K562 (cell line): ENCODE measurements around the gene APLF. TPM values are rescaled to one million over a fixed set of nuclear protein-coding genes. Genes with fewer than 3 reads are reported as not detected.

ENCODE experiments used
- ATAC-seq: fragments of 200-7000 bp; cut with Tn5 transposase; 3 replicates; pipeline ENCODE4 v1.9.1; 2020; ENCODE audit warnings: moderate library complexity
- BruUV-seq: library from RNA; stranded (reverse); fragments of 400-500 nt; replicated peaks from 2 replicates; lab custom pipeline; 2021; lab: Mats Ljungman, UMichigan
- CTCF ChIA-PET: fragments of 300-600 bp; formaldehyde crosslinking; extraction: SDS; loops from one replicate; lab custom pipeline; 2021; ENCODE audit warnings: low intra/inter-chr PET ratio; lab: Yijun Ruan, JAX
- POLR2A ChIA-PET: fragments of 300-600, 350-650 bp; sonication (Branson Sonifier 250); formaldehyde crosslinking; extraction: SDS; loops from one replicate; lab custom pipeline; 2021; ENCODE audit warnings: antibody characterized with exemption, inconsistent platforms; lab: Yijun Ruan, JAX
- DNase-seq, 4 experiments: peaks; one replicate each; pipeline versions ENCODE4 v3.0.0 to v3.0.0-alpha.2; 2011 to 2018; ENCODE audit warnings: low spot score in 3 of 4, mixed read lengths in 3 of 4; ENCODE audit errors: extremely low read depth in 1 of 4
- FAIRE-seq: peaks from 2 replicates; lab custom pipeline; 2011; peaks lifted over from hg19 to GRCh38; lab: Jason Lieb, UNC
- H2AFZ ChIP-seq: 2 replicates; pipeline ENCODE4 v1.6.0; 2011; ENCODE audit warnings: low read depth, low read length, control low read depth, inconsistent platforms
- H3K27ac ChIP-seq: fragments of 200-600 bp; 3 replicates; pipeline ENCODE4 v1.8.0; 2011; ENCODE audit warnings: low read depth, mild to moderate bottlenecking, control low read depth, inconsistent platforms, low read length, moderate library complexity, mixed read lengths; ENCODE audit errors: extremely low read depth
- H3K27me3 ChIP-seq, 2 experiments: fragments of 300-600 bp in 1 of 2; 2 replicates in 1 of 2; 3 replicates in 1 of 2; pipeline versions ENCODE4 v1.6.0 to v1.8.0; 2011; ENCODE audit warnings: inconsistent platforms in 2 of 2, low read length in 2 of 2, mild to moderate bottlenecking in 1 of 2, mixed read lengths in 1 of 2, moderate library complexity in 1 of 2; ENCODE audit not compliant: control insufficient read depth in 2 of 2, insufficient read depth in 2 of 2
- H3K36me3 ChIP-seq: fragments of 300-600 bp; 3 replicates; pipeline ENCODE4 v1.8.0; 2011; ENCODE audit warnings: mild to moderate bottlenecking, low read length, inconsistent platforms; ENCODE audit not compliant: control insufficient read depth, insufficient read depth
- H3K4me1 ChIP-seq, 2 experiments: fragments of 200-600 bp in 1 of 2; replicated peaks in 1 of 2; 2 replicates in 1 of 2; 3 replicates in 1 of 2; pipeline versions ENCODE4 v1.5.1 to v1.8.0; 2011; ENCODE audit warnings: inconsistent platforms in 2 of 2, low read length in 2 of 2, mild to moderate bottlenecking in 1 of 2, mixed read lengths in 1 of 2, moderate library complexity in 1 of 2; ENCODE audit not compliant: control insufficient read depth in 2 of 2, insufficient read depth in 2 of 2
- H3K4me2 ChIP-seq: 2 replicates; pipeline ENCODE4 v1.6.1; 2011; ENCODE audit warnings: low read length, control low read depth, inconsistent platforms, mixed read lengths; ENCODE audit not compliant: insufficient read depth
- H3K4me3 ChIP-seq: fragments of 200-600 bp; sonication (generic), shearing (Covaris generic); 2 replicates; pipeline ENCODE4 v1.5.1; 2016; ENCODE audit warnings: control low read depth, inconsistent platforms
- H3K79me2 ChIP-seq: fragments of 200-600 bp; 3 replicates; pipeline ENCODE4 v1.8.0; 2011; ENCODE audit warnings: low read length, inconsistent platforms; ENCODE audit not compliant: control insufficient read depth, insufficient read depth
- H3K9ac ChIP-seq, 2 experiments: 2 replicates each; pipeline versions ENCODE4 v1.6.0 to v1.6.1; 2011; ENCODE audit warnings: low read depth in 2 of 2, low read length in 2 of 2, control low read depth in 1 of 2, inconsistent platforms in 1 of 2, mild to moderate bottlenecking in 1 of 2, mixed read lengths in 1 of 2; ENCODE audit not compliant: insufficient read depth in 1 of 2
- H3K9me1 ChIP-seq: one replicate; pipeline ENCODE4 v1.6.0; 2011; ENCODE audit warnings: inconsistent platforms, mild to moderate bottlenecking, low read length, moderate library complexity; ENCODE audit not compliant: control insufficient read depth, insufficient read depth
- H3K9me3 ChIP-seq: replicated peaks from 2 replicates; pipeline ENCODE4 v1.5.1; 2011; ENCODE audit warnings: low read depth, low read length, inconsistent platforms; ENCODE audit not compliant: control insufficient read depth, insufficient read depth
- H4K20me1 ChIP-seq: replicated peaks from 2 replicates; pipeline ENCODE4 v1.6.1; 2011; ENCODE audit warnings: low read length, inconsistent platforms, mixed read lengths; ENCODE audit not compliant: control insufficient read depth, insufficient read depth
- C11orf30 ChIP-seq: fragments of 450-650 bp; IDR thresholded peaks from 2 replicates; pipeline ENCODE4 v1.6.1; 2016; ENCODE audit warnings: low read depth, mild to moderate bottlenecking
- CEBPB ChIP-seq: fragments of 450-650 bp; IDR thresholded peaks from 2 replicates; pipeline ENCODE4 v1.6.1; 2016; ENCODE audit warnings: missing genetic modification characterization, missing compliant biosample characterization
- CEBPG ChIP-seq, 3 experiments: fragments of 200-800 bp in 1 of 3; sonication (Bioruptor generic) in 1 of 3; sonication (generic) in 1 of 3; formaldehyde crosslinking in 1 of 3; IDR thresholded peaks in 2 of 3; conservative IDR thresholded peaks in 1 of 3; 2 replicates each; pipeline versions ENCODE4 v1.6.1 to v1.8.0; 2016 to 2022; ENCODE audit warnings: missing compliant biosample characterization in 2 of 3, missing genetic modification characterization in 2 of 3, mild to moderate bottlenecking in 1 of 3, missing genetic modification reagents in 1 of 3
- HNRNPK ChIP-seq: fragments of 200-400 bp; formaldehyde crosslinking; IDR thresholded peaks from one replicate; pipeline ENCODE4 v1.6.1; 2018; ENCODE audit warnings: mild to moderate bottlenecking, low read depth, low read length; ENCODE audit not compliant: poor library complexity, severe bottlenecking
- MED1 ChIP-seq: sonication (generic); formaldehyde crosslinking; IDR thresholded peaks from 2 replicates; pipeline ENCODE4 v1.8.1; 2023; ENCODE audit warnings: missing genetic modification reagents, borderline replicate concordance
- NCOA6 ChIP-seq: fragments of 450-650 bp; IDR thresholded peaks from 2 replicates; pipeline ENCODE4 v1.6.1; 2017; ENCODE audit warnings: mild to moderate bottlenecking
- SMARCA4 ChIP-seq: fragments of 450-650 bp; IDR thresholded peaks from 2 replicates; pipeline ENCODE4 v1.6.1; 2016
- SMARCE1 ChIP-seq: fragments of 450-650 bp; IDR thresholded peaks from 2 replicates; pipeline ENCODE4 v1.7.1; 2016; ENCODE audit warnings: mild to moderate bottlenecking
- TSC22D4 ChIP-seq: fragments of 450-650 bp; IDR thresholded peaks from 2 replicates; pipeline ENCODE4 v1.6.1; 2016; ENCODE audit warnings: missing genetic modification characterization, missing biosample characterization, control low read depth
- XRCC4 ChIP-seq: IDR thresholded peaks from one replicate; pipeline ENCODE4 v1.6.1; 2011; ENCODE audit not compliant: insufficient read depth, insufficient read length; ENCODE audit errors: extremely low read depth
- ZNF143 ChIP-seq: sonication (generic); formaldehyde crosslinking; IDR thresholded peaks from 2 replicates; pipeline ENCODE4 v1.9.0; 2022; ENCODE audit warnings: mild to moderate bottlenecking, missing genetic modification reagents
- WGBS: fragments of 100-300 bp; shearing (Covaris generic); methylation state at CpG from one replicate; pipeline ENCODE4 v1.1.6; 2016; ENCODE audit warnings: low coverage, mixed read lengths; ENCODE audit not compliant: insufficient coverage; ENCODE audit errors: missing lambda C conversion rate; 5-methylcytosine and 5-hydroxymethylcytosine counted together
- in situ Hi-C: fragments of 300-500 bp; cut with MboI; formaldehyde crosslinking; loops from 4 replicates; pipeline ENCODE4 v1.15.0; 2018; ENCODE audit warnings: inconsistent platforms, mixed read lengths
- intact Hi-C: fragments of 100-400 bp; cut with micrococcal nuclease; formaldehyde crosslinking; loops from 2 replicates; pipeline ENCODE4 v1.14.2; 2022
- polyA plus RNA-seq, 8 experiments: library from polyadenylated mRNA; depleted of rRNA in 4 of 8; stranded (reverse) in 5 of 8; unstranded in 3 of 8; fragments of >200 nt; fragmentation: Nextera tagmentation in 2 of 8; fragmentation: Illumina TruSeq in 1 of 8; extraction: Ambion mirVana in 2 of 8; extraction: Trizol in 1 of 8; gene quantifications; 2 replicates each; pipeline versions ENCODE4 v1.2.1 to v1.2.3, GENCODE V29; 2011 to 2014; ENCODE audit warnings: inconsistent platforms in 1 of 8, missing spikeins in 1 of 8
- total RNA-seq, 7 experiments: library from RNA; depleted of rRNA in 6 of 7; stranded (reverse); fragments of >200 nt in 6 of 7; fragmentation: Illumina TruSeq in 2 of 7; extraction: Trizol in 2 of 7; gene quantifications; 2 replicates each; pipeline versions ENCODE4 v1.2.1 to v1.2.3, GENCODE V29; 2011 to 2021; ENCODE audit warnings: low replicate concordance in 1 of 7
- TF ChIP-seq, protein P1 (sequence below), 2 experiments: fragments of 450-650 bp in 1 of 2; sonication (generic) in 1 of 2; formaldehyde crosslinking in 1 of 2; IDR thresholded peaks in 1 of 2; conservative IDR thresholded peaks in 1 of 2; 2 replicates each; pipeline versions ENCODE4 v1.6.1 to v1.8.1; 2016 to 2023; ENCODE audit warnings: mild to moderate bottlenecking in 2 of 2, moderate library complexity in 2 of 2, inconsistent platforms in 1 of 2, missing genetic modification reagents in 1 of 2
- TF ChIP-seq, protein P2 (sequence below): sonication (generic); formaldehyde crosslinking; IDR thresholded peaks from 2 replicates; pipeline ENCODE4 v1.8.0; 2022; ENCODE audit warnings: mild to moderate bottlenecking, missing genetic modification reagents
- TF ChIP-seq, protein P3 (sequence below): fragments of 250-450 bp; sonication (Bioruptor Pico); IDR thresholded peaks from 2 replicates; pipeline ENCODE4 v1.9.0; 2021; ENCODE audit warnings: mild to moderate bottlenecking, inconsistent platforms

The APLF gene
- total and polyA plus RNA-seq, 9 of the 15 experiments (the other 6 are each of a cell fraction or from before 2014, with no cell fraction given): 0.07 to 1.1 (median 0.71) TPM

DNA sequence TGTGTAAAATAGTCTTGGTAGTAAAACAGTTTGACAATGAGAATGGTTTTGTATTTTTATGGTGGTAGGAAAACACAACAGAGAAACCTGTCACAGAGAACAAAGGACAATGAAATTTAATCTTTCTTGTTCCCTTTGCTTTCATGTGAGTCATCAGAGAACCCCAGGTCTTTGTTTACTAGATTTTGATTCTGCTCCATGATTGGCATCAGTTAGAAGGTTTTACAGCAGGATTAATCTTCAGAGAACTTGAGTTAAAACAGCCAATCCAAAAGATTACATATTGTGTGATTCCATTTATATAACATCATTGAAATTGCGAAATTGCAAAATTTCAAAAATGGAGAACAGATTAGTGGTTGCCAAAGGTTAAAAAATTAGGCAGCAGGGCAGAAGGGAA, 2.5 kb downstream of the APLF start:
- no peak overlapping the region for H3K27ac ChIP-seq
- H2AFZ ChIP-seq: peak overlapping the region; percentile 10; the same call in 1 of the 2 replicates
- CTCF ChIA-PET: no interaction called here
- H3K4me3 ChIP-seq: no peak overlapping the region
- no peaks in the 10 kb centered on the region for H3K36me3 ChIP-seq
- H3K79me2 ChIP-seq: peaks cover 3% of the 10 kb centered on the region; the same call in 2 of the 3 replicates
- DNase-seq: no peak
- intact Hi-C loops (no loop called here), in situ Hi-C loops (loop anchor here (5.0 to 10.0 kb wide), 2 partner anchors 365 to 447 kb away; no protein-coding TSS in a partner anchor)
- no peak for ATAC-seq
- H3K9me3 ChIP-seq: no peaks in the 10 kb centered on the region
- WGBS: 50% methylated on average over 1 of the region's 1 CpG
- no peaks in the 10 kb centered on the region for H3K27me3 ChIP-seq
- H3K4me2 ChIP-seq: no peak overlapping the region
- BruUV-seq: no TSS peak
- FAIRE-seq: no peak
- H3K4me1 ChIP-seq: peaks cover 8 to 23% of the 10 kb centered on the region in 2 experiments; a peak in 3 of 5 replicates
- H3K9me1 ChIP-seq: no peaks in the 10 kb centered on the region
- no peaks in the 10 kb centered on the region for H4K20me1 ChIP-seq
- no peak overlapping the region for H3K9ac ChIP-seq
- POLR2A ChIA-PET: interaction anchor here (1.3 kb wide), 1 partner anchor 16 kb away, joined by 4 read pairs; no protein-coding TSS in a partner anchor
- TF ChIP-seq, protein P1, sequence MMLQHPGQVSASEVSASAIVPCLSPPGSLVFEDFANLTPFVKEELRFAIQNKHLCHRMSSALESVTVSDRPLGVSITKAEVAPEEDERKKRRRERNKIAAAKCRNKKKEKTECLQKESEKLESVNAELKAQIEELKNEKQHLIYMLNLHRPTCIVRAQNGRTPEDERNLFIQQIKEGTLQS (IDR thresholded peaks at IDR 0.05): peak; percentile 55; the same call in 1 of the 2 replicates
- TF ChIP-seq, protein P1 (CRISPR knock-in tag; conservative IDR thresholded peaks at IDR 0.05): no peak
- TF ChIP-seq SMARCA4: peak; percentile 49; the same call in 1 of the 2 replicates
- TF ChIP-seq CEBPB: peak; percentile 90
- TF ChIP-seq, protein P2, sequence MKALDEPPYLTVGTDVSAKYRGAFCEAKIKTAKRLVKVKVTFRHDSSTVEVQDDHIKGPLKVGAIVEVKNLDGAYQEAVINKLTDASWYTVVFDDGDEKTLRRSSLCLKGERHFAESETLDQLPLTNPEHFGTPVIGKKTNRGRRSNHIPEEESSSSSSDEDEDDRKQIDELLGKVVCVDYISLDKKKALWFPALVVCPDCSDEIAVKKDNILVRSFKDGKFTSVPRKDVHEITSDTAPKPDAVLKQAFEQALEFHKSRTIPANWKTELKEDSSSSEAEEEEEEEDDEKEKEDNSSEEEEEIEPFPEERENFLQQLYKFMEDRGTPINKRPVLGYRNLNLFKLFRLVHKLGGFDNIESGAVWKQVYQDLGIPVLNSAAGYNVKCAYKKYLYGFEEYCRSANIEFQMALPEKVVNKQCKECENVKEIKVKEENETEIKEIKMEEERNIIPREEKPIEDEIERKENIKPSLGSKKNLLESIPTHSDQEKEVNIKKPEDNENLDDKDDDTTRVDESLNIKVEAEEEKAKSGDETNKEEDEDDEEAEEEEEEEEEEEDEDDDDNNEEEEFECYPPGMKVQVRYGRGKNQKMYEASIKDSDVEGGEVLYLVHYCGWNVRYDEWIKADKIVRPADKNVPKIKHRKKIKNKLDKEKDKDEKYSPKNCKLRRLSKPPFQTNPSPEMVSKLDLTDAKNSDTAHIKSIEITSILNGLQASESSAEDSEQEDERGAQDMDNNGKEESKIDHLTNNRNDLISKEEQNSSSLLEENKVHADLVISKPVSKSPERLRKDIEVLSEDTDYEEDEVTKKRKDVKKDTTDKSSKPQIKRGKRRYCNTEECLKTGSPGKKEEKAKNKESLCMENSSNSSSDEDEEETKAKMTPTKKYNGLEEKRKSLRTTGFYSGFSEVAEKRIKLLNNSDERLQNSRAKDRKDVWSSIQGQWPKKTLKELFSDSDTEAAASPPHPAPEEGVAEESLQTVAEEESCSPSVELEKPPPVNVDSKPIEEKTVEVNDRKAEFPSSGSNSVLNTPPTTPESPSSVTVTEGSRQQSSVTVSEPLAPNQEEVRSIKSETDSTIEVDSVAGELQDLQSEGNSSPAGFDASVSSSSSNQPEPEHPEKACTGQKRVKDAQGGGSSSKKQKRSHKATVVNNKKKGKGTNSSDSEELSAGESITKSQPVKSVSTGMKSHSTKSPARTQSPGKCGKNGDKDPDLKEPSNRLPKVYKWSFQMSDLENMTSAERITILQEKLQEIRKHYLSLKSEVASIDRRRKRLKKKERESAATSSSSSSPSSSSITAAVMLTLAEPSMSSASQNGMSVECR (CRISPR knock-in tag): no peak
- TF ChIP-seq C11orf30: peak; percentile 24; the same call in 1 of the 2 replicates
- no peak for TF ChIP-seq TSC22D4
- TF ChIP-seq MED1 (CRISPR knock-in tag): no peak
- TF ChIP-seq, protein P3, sequence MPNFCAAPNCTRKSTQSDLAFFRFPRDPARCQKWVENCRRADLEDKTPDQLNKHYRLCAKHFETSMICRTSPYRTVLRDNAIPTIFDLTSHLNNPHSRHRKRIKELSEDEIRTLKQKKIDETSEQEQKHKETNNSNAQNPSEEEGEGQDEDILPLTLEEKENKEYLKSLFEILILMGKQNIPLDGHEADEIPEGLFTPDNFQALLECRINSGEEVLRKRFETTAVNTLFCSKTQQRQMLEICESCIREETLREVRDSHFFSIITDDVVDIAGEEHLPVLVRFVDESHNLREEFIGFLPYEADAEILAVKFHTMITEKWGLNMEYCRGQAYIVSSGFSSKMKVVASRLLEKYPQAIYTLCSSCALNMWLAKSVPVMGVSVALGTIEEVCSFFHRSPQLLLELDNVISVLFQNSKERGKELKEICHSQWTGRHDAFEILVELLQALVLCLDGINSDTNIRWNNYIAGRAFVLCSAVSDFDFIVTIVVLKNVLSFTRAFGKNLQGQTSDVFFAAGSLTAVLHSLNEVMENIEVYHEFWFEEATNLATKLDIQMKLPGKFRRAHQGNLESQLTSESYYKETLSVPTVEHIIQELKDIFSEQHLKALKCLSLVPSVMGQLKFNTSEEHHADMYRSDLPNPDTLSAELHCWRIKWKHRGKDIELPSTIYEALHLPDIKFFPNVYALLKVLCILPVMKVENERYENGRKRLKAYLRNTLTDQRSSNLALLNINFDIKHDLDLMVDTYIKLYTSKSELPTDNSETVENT: no peak
- TF ChIP-seq ZNF143: no peak
- no peak for TF ChIP-seq CEBPG (CRISPR knock-in tag; IDR thresholded peaks at IDR 0.05)
- TF ChIP-seq CEBPG (tag; conservative IDR thresholded peaks at IDR 0.05 in 1 of 2, IDR thresholded peaks at IDR 0.05 in 1 of 2): peak; percentile 76 to 83
- TF ChIP-seq SMARCE1: 0 out of 2 replicates have a peak, but pooled peaks have one; percentile 37
- no peak for TF ChIP-seq NCOA6
- no peak for TF ChIP-seq HNRNPK
- TF ChIP-seq XRCC4: no peak
